BE2C (cell line): ENCODE data around the gene MAP1LC3B.

ENCODE experiments used
- DNase-seq: peaks from one replicate; pipeline ENCODE4 v3.0.0-alpha.2; 2020
- H3K27me3 ChIP-seq: fragments of 250-450 bp; sonication (Bioruptor Pico); 2 replicates; pipeline ENCODE4 v1.5.1; 2020; ENCODE audit warnings: mild to moderate bottlenecking
- H3K36me3 ChIP-seq: fragments of 250-450 bp; sonication (Bioruptor Pico); 2 replicates; pipeline ENCODE4 v1.5.1; 2020; ENCODE audit warnings: mild to moderate bottlenecking
- H3K4me1 ChIP-seq: fragments of 250-450 bp; sonication (Bioruptor Pico); 2 replicates; pipeline ENCODE4 v1.5.1; 2020
- H3K4me3 ChIP-seq: 2 replicates; pipeline ENCODE4 v1.5.1; 2011; ENCODE audit warnings: low read depth, low read length
- H3K9me3 ChIP-seq: fragments of 250-450 bp; sonication (Bioruptor Pico); 2 replicates; pipeline ENCODE4 v1.5.1; 2020
- TF ChIP-seq, protein P1 (sequence below): IDR thresholded peaks from 2 replicates; pipeline ENCODE4 v1.5.1; 2012; ENCODE audit warnings: mild to moderate bottlenecking, low read depth, low read length

Gene MAP1LC3B

GRCh38 chr16:87414251-87414680 lies 22.1 kb downstream of the MAP1LC3B start:
- DNase-seq = no peak
- Histone ChIP-seq H3K9me3 (no peaks in the 10 kb centered on the region), H3K27me3 (no peaks in the 10 kb centered on the region), H3K4me1 (no peaks in the 10 kb centered on the region), H3K36me3 (peaks cover 77% of the 10 kb centered on the region), H3K4me3 (no peak overlapping the region)
- TF ChIP-seq, protein P1, sequence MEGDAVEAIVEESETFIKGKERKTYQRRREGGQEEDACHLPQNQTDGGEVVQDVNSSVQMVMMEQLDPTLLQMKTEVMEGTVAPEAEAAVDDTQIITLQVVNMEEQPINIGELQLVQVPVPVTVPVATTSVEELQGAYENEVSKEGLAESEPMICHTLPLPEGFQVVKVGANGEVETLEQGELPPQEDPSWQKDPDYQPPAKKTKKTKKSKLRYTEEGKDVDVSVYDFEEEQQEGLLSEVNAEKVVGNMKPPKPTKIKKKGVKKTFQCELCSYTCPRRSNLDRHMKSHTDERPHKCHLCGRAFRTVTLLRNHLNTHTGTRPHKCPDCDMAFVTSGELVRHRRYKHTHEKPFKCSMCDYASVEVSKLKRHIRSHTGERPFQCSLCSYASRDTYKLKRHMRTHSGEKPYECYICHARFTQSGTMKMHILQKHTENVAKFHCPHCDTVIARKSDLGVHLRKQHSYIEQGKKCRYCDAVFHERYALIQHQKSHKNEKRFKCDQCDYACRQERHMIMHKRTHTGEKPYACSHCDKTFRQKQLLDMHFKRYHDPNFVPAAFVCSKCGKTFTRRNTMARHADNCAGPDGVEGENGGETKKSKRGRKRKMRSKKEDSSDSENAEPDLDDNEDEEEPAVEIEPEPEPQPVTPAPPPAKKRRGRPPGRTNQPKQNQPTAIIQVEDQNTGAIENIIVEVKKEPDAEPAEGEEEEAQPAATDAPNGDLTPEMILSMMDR = no peak

GRCh38 chr16:87415441-87415840 lies 23.3 kb downstream of the MAP1LC3B start:
- Histone ChIP-seq H3K36me3 (peaks cover 73% of the 10 kb centered on the region), H3K4me3 (no peak overlapping the region), H3K9me3 (no peaks in the 10 kb centered on the region), H3K27me3 (no peaks in the 10 kb centered on the region), H3K4me1 (no peaks in the 10 kb centered on the region)
- TF ChIP-seq, protein P1 = no peak
- no peak for DNase-seq

GRCh38 chr16:87416826-87417527 lies 24.8 kb downstream of the MAP1LC3B start:
- Histone ChIP-seq H3K27me3 (no peaks in the 10 kb centered on the region), H3K4me3 (no peak overlapping the region), H3K36me3 (peaks cover 71% of the 10 kb centered on the region), H3K4me1 (no peaks in the 10 kb centered on the region), H3K9me3 (no peaks in the 10 kb centered on the region)
- TF ChIP-seq, protein P1 = peak; percentile 71
- DNase-seq = peak; percentile 28

DNA sequence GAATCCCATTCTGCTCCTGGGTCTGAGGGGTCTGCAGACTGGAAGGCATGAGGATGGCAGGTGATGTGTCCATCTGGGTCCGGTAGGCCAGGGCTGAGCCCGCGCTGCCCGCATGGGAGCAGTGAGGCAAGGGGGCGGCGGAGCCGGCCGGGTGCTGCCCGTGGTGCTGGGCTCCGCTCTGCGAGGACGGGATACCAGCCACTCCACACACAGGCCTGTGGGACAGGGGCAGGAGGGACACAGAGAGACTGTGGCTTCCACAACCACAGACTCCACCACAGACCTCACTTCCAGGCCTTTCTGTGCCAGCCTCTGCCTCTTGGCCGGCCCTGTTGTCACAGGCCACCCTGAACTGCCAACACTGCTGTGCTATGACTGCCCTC lies 25.4 kb downstream of the MAP1LC3B start:
- no peaks in the 10 kb centered on the region for H3K9me3 ChIP-seq
- no peaks in the 10 kb centered on the region for H3K4me1 ChIP-seq
- no peak for DNase-seq
- peaks cover 68% of the 10 kb centered on the region for H3K36me3 ChIP-seq
- no peaks in the 10 kb centered on the region for H3K27me3 ChIP-seq
- TF ChIP-seq, protein P1 = no peak
- H3K4me3 ChIP-seq = no peak overlapping the region

GRCh38 chr16:87418216-87418615 lies 26.1 kb downstream of the MAP1LC3B start:
- Histone ChIP-seq H3K4me3 (no peak overlapping the region), H3K4me1 (no peaks in the 10 kb centered on the region), H3K9me3 (no peaks in the 10 kb centered on the region), H3K36me3 (peaks cover 61% of the 10 kb centered on the region), H3K27me3 (no peaks in the 10 kb centered on the region)
- no peak for DNase-seq
- TF ChIP-seq, protein P1 = no peak

DNA sequence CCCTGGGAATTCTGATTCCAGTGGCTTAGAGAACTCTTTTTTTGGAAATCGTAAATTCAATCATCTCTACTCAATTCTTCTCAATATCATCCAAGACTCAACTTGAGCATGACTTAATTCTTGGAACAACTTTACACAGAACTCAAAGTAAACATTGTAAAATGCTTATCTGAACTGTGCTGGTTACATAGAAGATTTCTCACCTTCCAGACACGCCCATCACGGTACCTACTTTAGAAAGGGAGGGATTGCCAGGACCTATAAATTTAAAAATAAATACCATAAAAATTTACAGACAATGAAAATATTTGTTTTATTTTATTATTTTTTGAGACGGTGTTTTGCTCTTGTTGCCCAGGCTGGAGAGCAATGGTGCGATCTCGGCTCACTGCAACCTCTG lies 26.5 kb downstream of the MAP1LC3B start:
- no peak for DNase-seq
- no peak overlapping the region for H3K4me3 ChIP-seq
- TF ChIP-seq, protein P1 = no peak
- peaks cover 60% of the 10 kb centered on the region for H3K36me3 ChIP-seq
- H3K4me1 ChIP-seq = no peaks in the 10 kb centered on the region
- no peaks in the 10 kb centered on the region for H3K27me3 ChIP-seq
- H3K9me3 ChIP-seq = no peaks in the 10 kb centered on the region
